ENCODE data around the gene PDXK. TPM values are rescaled to one million over a fixed set of nuclear protein-coding genes. Genes with fewer than 3 reads are reported as not detected.
"Not testable (repeated sequence)": the region's sequence is repeated elsewhere in the genome, so short reads cannot be mapped to it uniquely, and the experiment has no call there.

Gene PDXK
- 22.4 TPM for total RNA-seq

DNA sequence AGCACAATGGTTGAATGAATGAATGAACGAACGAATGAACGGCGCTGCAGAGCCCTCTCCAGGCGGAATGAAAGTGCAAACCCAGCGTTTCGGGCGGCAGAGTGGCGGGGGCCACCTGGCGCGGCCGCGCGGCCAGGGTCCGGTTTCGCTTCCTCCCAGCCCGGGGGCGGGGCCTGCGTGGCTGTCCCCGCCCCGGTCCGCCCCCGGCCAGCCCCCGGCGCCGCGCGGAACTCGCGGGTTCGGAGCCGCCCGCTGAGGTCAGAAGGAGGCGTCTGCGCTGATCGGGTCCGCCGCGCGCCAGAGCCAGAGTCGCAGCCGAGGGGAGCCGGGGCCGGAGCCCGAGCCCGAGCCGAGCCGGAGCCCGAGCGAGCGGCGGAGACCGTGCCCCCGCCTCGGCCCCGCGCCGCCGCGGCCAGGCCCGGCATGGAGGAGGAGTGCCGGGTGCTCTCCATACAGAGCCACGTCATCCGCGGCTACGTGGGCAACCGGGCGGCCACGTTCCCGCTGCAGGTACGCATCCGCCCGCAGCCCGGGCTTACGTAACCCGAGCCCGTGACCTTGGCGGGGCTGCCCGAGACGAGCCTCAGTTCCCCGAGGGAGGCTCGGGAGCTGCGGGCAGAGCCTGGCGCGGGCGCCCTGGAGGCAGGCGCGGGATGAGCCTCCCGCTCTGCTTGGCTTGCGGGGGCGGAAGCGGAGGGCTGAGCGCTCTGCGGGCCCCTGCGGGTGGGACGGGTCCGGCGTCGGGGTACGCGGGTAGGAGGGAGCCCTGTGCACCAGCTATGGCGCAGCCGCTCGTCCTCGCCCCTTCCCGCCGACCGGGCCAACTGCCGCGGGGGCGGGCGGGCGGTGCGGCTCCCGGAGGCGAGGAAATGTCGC lies at the start of gene PDXK:
Gene PDXK (plus strand): TSS at position 258 of the 876 bp plus-strand sequence. CDS start 166 bp downstream, at position 424.
- no peak for FAIRE-seq

DNA sequence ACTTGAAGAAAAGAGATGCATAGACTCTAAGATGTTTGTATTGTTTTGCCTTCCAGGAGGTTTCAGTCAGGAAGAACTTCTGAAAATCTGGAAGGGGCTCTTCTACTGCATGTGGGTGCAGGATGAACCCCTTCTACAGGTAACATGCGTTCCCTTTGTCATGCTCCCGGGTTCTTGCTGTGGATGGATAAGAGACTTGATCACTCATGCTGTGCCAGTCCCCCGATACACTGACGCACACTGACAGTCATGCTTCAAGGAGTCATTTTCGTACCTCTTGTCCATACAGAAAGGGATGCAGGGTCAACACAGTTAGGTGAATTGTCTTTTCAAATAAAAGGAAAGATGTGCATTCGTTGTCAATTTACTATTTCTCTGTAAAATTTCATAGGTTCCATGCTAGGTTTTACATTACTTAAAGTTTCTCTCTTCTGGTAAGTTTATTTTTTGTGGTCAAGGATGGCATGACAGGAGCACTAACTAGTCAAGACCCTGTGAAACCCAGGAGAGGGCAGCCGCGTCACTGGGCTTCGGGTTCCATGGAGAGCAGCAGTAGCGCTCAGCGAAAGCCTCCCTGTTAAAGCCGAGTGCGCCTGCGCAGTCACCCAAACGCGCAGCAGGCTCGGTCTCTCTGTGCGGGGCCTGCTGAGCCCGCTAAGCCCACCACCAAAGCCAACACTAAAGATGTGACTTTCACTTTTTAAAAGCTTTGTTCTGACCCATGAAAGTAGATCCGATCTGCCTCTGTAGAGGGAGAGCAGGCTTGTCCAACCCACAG lies 48.9 kb upstream of the PDXK start:
- DNase-seq (ENCODE audit: low spot score in 2 of 2) (no peak), FAIRE-seq (no peak)

More for the DNA sequence above, at the start of gene PDXK:
- DNase-seq (ENCODE audit: low spot score in 2 of 2) = peak; percentile 89 to 92

DNA sequence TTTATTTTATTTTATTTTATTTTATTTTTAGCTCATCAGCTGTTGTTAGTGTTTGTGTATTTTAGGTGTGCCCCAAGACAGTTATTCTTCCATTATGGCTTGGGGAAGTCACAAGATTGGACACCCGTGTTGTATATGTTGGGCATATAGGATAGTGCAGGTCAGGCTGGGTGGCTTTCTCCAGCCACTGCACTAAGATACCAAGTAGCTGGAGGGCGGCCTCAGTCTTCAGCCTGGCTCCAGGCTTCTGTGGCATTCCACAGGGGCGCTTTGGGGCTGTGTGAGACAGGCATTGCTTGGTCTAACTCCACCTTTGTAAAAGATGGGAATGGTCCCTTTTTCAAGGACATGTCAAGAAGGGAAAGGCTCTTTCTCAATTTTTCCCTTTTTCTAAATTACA lies 43.1 kb upstream of the PDXK start:
- FAIRE-seq (no peak), DNase-seq (ENCODE audit: low spot score in 2 of 2) (no peak)

DNA sequence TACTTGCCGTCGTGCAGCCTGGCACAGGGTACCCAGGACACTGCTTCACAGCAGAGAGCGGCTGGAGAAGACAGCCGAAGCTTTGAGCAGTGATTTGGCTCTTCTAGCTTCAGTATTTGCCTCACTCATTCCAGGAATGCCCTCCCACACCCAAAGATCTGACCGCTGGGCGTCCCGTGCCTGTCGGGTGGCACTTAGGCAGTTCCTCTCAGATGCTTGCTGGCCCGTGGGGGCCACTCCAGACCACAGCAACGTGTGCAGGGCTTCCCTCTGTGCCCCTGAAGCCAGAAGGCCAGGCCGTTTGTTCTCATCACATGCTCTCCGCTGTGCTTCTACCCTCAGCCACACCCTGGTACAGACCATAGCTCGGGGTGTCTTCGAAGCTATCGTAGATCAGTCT lies 42.5 kb upstream of the PDXK start:
- no peak for DNase-seq (ENCODE audit: low spot score in 2 of 2)
- FAIRE-seq = no peak

DNA sequence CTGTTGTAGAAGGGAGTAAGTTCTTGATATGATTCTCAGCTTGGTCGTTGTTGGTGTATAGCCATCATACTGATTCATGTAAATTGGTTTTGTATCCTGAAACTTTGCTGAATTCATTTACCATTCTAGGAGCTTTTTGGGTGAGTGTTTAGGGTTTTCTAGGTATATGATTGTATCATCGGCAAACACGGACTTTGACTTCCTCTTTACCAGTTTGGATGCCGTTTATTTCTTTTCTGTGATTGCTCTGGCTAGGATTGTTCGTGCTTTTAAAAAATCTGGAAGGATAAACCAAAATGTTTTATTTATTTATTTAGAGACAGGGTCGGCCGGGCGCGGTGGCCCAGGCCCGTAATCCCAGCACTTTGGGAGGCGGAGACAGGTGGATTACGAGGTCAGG lies 39.0 kb upstream of the PDXK start:
- FAIRE-seq (no peak), DNase-seq (ENCODE audit: low spot score in 2 of 2) (no peak)

DNA sequence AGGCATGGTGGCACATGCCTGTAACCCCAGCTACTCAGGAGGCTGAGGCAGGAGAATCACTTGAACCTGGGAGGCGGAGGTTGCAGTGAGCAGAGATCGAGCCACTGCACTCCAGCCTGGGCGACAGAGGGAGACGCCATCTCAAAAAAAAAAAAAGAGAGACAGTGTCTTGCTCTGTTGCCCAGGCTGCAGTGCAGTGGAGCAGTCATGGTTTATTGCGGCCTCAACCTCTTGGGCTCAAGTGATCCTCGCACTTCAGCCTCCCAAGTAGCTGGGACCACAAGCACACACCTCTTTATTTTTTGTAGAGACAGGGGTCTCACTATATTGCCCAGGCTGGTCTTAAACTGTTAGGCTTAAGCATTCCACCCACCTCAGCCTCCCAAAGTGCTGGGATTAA lies 38.5 kb upstream of the PDXK start:
- not testable (repeated sequence) for FAIRE-seq; DNase-seq (ENCODE audit: low spot score in 2 of 2)

DNA sequence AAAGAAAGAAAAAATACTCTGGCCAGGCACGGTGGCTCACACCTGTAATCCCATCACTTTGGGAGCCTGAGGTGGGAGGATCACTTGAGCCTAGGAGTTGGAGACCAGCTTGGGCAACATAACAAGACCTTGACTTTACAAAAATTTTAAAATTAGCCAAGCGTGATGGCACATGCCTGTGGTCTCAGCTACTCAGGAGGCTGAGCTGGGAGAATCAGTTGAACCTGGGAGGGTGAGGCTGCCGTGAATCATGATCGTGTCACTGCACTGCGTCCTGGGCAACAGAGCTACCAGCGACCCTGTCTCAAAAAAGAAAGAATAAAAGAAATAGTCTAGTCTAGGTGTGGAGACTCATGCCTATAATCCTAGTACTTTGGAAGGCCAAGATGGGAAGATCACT lies 37.3 kb upstream of the PDXK start:
- DNase-seq (ENCODE audit: low spot score in 2 of 2) = no peak
- FAIRE-seq = no peak

DNA sequence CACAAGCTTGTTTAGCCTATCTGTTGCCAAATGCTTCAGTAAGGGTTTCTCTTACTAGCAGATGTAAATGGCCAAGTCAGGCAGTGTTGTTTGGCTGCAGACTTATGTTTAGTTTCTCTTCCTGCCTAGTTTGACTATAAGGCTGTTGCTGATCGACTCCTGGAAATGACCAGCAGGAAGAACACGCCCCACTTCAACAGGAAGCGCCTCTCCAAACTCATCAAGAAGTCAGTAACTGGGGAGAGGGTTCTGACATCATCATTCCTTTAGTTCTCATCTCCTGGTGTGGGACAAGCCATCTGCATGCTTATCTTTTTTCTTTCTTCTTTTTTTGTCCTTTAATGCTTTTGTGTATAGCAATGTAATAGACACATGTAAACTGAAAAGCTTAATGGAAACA lies 34.5 kb upstream of the PDXK start:
- DNase-seq (ENCODE audit: low spot score in 2 of 2) (no peak), FAIRE-seq (no peak)

DNA sequence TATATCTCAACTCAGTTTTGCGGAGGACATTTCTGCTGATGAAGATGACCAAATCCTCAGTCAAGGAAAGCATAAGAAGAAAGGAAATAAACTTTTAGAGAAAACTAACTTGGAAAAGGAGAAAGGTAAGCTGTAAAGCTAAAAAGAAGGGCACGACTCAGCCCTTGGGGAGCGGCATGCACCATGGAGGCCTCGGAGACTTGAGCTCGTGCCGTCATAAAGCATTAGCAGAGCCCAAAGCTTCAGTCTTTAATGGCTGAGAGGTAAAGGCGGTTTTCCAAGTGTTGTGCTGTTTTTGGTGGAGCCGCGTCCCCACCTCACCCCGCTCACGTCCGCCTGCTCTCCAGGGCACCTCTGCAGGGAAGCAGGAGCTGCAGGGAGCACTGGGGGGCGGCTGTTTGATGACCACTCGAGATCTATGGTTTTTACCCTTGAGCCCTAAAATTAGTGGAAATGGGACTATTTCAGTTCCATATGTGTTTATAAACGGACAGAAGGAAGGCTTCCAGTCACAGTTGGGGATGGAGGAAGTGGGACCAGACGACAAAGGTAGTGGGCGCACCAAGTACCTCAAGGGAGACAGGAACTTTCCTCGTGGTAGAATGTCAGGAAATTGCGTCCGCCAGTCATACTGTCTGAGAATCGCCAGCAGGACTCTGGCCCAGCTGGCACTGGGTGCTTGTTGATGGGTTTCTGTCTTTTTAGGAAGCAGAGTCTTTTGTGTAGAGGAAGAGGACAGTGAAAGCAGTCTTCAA lies 31.9 kb upstream of the PDXK start:
- no peak for DNase-seq (ENCODE audit: low spot score in 2 of 2)
- FAIRE-seq = no peak

DNA sequence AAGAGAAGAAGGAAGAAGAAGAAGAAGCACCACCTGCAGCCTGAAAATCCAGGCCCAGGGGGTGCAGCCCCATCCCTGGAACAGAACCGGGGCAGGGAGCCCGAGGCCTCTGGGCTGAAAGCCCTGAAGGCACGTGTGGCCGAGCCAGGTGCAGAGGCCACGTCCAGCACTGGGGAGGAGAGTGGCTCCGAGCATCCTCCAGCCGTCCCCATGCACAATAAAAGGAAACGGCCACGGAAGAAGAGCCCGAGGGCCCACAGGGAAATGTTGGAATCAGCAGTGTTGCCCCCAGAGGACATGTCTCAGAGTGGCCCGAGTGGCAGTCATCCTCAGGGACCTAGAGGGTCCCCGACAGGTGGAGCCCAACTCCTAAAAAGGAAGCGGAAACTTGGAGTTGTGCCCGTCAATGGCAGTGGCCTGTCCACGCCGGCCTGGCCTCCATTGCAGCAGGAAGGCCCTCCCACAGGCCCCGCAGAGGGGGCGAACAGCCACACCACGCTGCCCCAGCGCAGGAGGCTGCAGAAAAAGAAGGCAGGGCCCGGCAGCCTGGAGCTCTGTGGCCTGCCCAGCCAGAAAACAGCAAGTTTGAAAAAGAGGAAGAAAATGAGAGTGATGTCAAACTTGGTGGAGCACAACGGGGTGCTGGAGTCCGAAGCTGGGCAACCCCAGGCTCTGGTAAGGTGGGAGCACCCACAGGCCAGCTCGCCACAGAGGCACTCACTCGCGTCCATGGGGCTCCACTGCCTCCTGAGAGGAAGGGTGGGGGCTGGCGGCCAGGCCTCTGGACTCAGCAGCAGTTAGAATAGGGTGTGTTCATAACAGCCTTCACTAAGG lies 31.1 kb upstream of the PDXK start:
- DNase-seq (ENCODE audit: low spot score in 2 of 2) = no peak
- no peak for FAIRE-seq

DNA sequence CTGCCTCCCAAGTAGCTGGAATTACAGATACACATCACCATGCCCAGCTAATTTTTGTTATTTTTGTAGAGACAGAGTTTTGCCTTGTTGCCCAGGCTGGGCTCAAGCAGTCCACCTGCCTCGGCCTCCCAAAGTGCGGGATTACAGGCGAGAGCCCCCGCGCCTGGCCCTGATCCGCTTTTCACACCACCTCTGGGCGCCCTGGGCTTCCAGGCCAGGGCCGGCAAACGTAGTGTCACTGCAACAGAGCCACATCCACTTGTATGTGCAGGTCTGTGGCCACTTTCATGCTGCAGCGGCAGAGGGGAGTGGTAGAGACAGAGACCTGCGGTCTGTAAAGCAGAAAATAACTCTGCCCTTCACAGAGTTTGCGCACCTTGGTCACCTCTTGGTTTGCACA lies 30.0 kb upstream of the PDXK start:
- FAIRE-seq = no peak
- DNase-seq (ENCODE audit: low spot score in 2 of 2) = no peak

DNA sequence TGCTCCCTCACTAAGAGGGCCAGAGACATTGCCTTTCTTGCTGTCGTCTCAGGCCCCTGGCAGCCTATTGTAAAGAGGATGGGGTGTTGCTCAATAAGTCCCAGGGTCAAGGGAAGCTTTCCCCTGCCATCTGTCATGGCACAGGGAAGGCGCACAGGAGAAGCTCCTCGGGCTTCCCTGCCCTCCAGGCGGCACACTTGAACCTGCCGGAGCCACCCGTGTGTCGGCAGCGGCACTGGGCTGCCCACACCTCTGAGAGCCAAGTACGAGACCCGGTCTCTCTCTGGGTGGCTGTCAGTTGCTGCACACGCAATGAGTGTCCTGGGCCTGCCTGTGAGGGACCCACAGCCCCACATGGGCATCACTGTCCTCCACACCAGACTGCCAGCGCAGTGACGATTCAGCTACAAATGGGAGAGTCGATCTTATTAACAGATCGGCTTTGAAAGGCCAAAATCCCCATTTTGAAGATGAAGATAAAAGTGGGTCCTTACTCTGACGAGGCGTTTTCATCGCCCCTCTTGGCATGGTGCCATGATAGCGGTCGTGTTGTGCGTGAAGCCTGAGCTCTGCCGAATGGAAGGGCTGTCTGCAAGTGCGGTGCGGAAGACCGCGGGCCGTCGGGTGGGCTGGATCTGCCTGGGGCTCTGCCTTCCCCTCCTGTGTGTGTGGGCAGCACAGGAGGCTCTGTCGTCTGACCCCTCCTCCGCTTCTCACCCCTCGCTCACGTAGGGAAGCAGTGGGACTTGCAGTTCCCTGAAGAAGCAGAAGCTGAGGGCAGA lies 29.2 kb upstream of the PDXK start:
- no peak for FAIRE-seq
- DNase-seq (ENCODE audit: low spot score in 2 of 2) = no peak

DNA sequence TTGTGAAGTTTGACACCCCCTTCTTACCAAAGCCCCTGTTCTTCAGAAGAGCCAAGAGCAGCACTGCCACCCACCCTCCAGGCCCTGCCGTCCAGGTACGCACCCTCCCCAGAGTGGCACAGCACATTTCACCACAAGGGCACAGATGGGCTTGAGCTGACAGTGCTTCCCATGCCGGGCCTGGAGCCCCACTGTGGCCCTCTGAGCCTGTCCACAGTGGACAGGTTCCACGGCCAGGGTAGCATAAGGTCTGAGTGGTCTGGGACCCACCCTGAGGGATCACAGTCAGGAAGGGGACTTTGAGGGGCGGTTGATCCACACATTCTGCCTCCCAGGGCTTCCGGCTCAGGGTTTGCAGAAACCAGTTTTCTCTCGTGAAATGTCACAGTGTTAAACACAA lies 28.6 kb upstream of the PDXK start:
- DNase-seq (ENCODE audit: low spot score in 2 of 2) (no peak), FAIRE-seq (no peak)

DNA sequence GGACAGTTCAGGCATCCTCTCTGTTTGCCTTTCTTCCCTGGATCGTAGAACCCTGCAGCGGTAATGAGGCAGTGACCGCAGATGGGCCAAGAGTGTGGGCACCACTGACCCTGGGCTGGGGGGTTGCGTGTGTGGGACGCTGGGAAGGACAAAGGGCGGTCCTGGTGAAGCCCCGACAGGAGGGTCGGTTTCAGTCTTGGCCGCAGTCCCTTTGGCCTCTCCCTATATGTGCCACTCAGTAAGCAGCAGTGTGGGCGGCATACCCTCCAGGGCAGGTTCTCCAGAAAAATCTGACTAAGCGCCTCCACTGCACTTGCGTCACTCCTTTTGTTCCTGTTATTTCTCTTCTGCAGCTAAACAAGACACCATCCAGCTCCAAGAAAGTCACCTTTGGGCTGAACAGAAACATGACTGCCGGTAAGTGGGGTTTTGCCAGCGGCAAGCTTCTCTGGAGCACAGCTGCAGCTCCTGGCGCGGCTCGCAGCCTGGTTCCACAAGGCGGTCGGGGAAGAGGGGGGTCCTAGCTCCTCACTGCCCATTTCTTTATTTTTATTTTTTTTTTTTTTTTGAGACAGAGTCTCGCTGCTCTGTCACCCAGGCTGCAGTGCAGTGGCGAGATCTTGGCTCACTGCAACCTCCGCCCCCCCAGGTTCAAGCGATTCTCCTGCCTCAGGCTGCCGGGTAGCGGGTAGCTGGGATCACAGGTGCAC lies 27.7 kb upstream of the PDXK start:
- FAIRE-seq = no peak
- DNase-seq (ENCODE audit: low spot score in 2 of 2) = no peak

DNA sequence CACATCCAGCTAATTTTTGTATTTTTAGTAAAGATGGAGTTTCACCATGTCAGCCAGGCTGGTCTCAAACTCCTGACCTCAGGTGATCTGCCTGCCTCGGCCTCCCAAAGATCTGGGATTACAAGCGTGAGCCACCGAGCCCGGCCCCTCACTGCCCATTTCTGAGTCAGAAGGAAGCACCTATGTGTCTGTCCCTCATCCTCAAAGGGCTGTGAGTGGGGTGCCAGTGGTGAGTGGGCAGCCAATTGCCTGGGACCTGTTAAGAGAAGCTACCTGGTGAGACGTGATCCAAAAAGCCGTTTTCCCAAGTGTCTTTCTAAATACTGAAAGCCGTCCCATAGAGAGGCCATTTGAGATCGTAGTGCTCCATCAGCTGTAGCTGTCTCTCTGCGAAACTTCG lies 27.1 kb upstream of the PDXK start:
- no peak for DNase-seq (ENCODE audit: low spot score in 2 of 2)
- no peak for FAIRE-seq

DNA sequence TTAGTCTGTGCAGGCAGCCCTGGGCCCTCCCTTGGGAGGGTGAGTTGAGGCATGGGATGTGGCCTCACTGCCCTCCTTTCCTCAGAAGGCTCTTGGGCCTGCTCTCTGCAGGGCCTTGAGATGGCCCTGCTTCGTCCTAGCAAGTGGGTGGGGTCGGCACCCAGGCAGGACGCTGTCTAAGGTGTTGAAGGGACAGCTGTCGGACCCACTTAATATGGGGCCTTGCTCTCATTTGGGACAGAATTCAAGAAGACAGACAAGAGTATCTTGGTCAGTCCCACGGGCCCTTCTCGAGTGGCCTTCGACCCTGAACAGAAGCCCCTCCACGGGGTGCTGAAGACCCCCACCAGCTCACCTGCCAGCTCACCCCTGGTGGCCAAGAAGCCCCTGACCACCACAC lies 26.0 kb upstream of the PDXK start:
- no peak for DNase-seq (ENCODE audit: low spot score in 2 of 2)
- FAIRE-seq = no peak

DNA sequence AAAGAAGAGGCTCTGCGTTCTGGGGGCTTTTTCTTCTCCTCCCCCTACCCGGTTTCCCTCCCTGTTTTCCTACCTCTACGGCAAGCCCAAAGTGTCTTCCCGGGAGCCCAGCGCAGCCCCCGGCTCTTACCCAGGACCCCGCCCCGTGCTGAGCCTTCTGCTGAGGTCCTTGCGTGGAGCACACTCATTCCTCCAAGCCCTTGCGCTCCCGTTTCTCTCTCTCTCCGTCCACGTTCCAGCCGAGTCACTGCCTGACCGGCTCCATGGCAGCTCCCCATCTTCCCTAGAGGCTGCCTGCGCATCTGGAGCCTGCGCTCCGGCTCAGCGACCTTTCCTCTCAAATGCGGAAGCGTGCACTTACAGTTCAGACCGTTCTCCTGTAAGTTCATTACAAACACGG lies 24.9 kb upstream of the PDXK start:
- FAIRE-seq = no peak
- DNase-seq (ENCODE audit: low spot score in 2 of 2) = no peak

DNA sequence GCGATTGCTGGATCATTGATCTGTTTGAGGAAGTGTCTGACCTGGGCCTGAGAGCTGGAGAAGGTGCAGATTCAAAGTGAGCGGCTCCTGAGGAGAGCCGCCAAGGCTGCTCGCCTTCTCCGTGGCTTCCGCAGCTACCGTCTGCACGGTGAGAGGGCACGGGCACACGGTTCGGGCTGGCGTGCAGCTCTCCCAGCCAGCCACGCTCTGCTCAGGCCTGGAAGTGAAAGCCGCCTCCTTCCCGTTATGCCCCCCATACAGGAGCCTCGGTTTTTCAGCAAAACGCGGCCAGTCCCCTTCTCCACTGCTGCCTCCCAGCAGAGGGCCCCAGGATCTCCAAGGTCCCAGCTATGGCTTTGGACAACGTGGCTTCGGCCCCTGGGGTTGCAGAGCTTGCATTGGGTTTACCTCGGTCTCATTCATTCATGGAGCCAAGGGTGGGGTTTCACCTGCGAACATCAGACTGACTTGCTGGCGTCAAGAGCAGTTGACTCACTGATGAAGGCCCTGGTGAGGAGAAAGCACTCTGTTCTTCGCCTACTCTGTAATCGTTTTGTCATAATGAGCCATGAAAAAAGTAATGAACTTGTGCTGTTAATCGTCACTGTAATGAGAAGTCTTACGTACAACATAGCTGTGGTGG lies 24.4 kb upstream of the PDXK start:
- DNase-seq (ENCODE audit: low spot score in 2 of 2) = no peak
- FAIRE-seq = no peak
